Measurements from ENCODE around the gene KDM4D. TPM values are rescaled to one million over a fixed set of nuclear protein-coding genes. Genes with fewer than 3 reads are reported as not detected.

KDM4D gene
- total and polyA plus RNA-seq, 2 of the 8 experiments (the other 6 are each of a cell fraction or from before 2014, with no cell fraction given) = 1.5 to 4.5 TPM

DNA sequence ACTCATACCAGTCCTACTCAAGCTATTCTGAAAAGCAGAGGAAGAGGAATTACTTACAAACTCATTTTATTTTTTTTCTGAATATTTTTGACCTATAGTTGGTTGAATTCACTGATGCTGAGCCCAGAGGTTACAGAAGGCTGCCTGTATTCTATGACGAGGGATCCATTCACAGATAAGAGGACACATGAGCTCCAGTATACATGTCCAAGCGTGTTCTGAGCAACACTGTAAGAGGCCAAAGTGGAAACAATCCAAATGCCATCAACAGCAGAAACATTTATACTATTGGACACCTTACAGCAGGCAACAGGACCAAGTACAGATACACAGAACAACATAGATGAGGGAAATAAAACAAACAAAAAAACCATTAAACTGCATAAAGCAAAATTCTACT lies 61.8 kb downstream of the KDM4D start:
- no peak overlapping the region for H3K4me3 ChIP-seq (ENCODE audit: extremely low read depth in 1 of 4, insufficient read depth in 2 of 4, low read depth in 3 of 4, low read length in 4 of 4)
- ChIA-PET POLR2A (ENCODE audit: partially characterized antibody) (no interaction called here), CTCF (ENCODE audit: partially characterized antibody) (no interaction called here)
- no peaks in the 10 kb centered on the region for H3K27me3 ChIP-seq (replicated peaks in 1 of 4; ENCODE audit: control insufficient read depth in 3 of 4, extremely low read depth in 1 of 4, insufficient read depth in 3 of 4, low read length in 3 of 4)
- no peak for FAIRE-seq
- no peak overlapping the region for H4K91ac ChIP-seq (replicated peaks; ENCODE audit: insufficient read length, low read length)
- no peak overlapping the region for H3K27ac ChIP-seq (ENCODE audit: low read depth, low read length)
- no peak for DNase-seq (ENCODE audit: low read depth in 1 of 2, low spot score in 2 of 2)
- no peak overlapping the region for H4K5ac ChIP-seq (ENCODE audit: insufficient read length, low read depth, low read length)
- H4K8ac ChIP-seq (ENCODE audit: extremely low read depth, insufficient read depth, low read length) = no peak overlapping the region
- H4K20me1 ChIP-seq (replicated peaks in 1 of 2; ENCODE audit: control insufficient read depth in 1 of 2, insufficient read depth in 2 of 2, low read length in 2 of 2) = no peaks in the 10 kb centered on the region
- no peak overlapping the region for H2BK5ac ChIP-seq (ENCODE audit: low read depth, low read length)
- no peaks in the 10 kb centered on the region for H3K79me1 ChIP-seq (ENCODE audit: low read depth, low read length)
- no peak overlapping the region for H2BK12ac ChIP-seq (ENCODE audit: low read depth, low read length)
- no peak overlapping the region for H2BK15ac ChIP-seq (ENCODE audit: low read length)
- no peak overlapping the region for H2AK5ac ChIP-seq (ENCODE audit: low read depth, low read length)
- no peak overlapping the region for H3K18ac ChIP-seq (ENCODE audit: extremely low read depth, low read length)
- H2BK120ac ChIP-seq (replicated peaks; ENCODE audit: low read depth, low read length) = no peak overlapping the region
- H2AFZ ChIP-seq (ENCODE audit: low read length) = no peak overlapping the region
- H3K4me1 ChIP-seq (replicated peaks in 1 of 4; ENCODE audit: control insufficient read depth in 3 of 4, insufficient read depth in 4 of 4, low read length in 3 of 4) = no peaks in the 10 kb centered on the region
- H2BK20ac ChIP-seq (ENCODE audit: low read length) = no peak overlapping the region
- H3K23me2 ChIP-seq (ENCODE audit: low read depth, low read length) = no peaks in the 10 kb centered on the region
- no peak overlapping the region for H3K4me2 ChIP-seq (ENCODE audit: insufficient read depth in 1 of 2, low read depth in 2 of 2, low read length in 2 of 2)
- no peak overlapping the region for H3K14ac ChIP-seq (ENCODE audit: insufficient read length)
- H3K79me2 ChIP-seq (ENCODE audit: control insufficient read depth in 1 of 2, insufficient read depth in 2 of 2, low read length in 2 of 2) = no peaks in the 10 kb centered on the region
- no peak overlapping the region for H3K9ac ChIP-seq (replicated peaks in 1 of 4; ENCODE audit: extremely low read depth in 1 of 4, low read depth in 3 of 4, low read length in 3 of 4)
- H3K36me3 ChIP-seq (ENCODE audit: control insufficient read depth in 2 of 4, insufficient read depth in 4 of 4, low read length in 3 of 4) = no peaks in the 10 kb centered on the region
- H3K56ac ChIP-seq (replicated peaks; ENCODE audit: insufficient read length, low read depth, low read length) = no peak overlapping the region
- peaks cover 0 to 4% of the 10 kb centered on the region in 2 experiments; a peak in 2 of 4 replicates for H3K9me3 ChIP-seq (ENCODE audit: insufficient read depth in 2 of 2, low read depth in 1 of 2, low read length in 1 of 2)
- no peak overlapping the region for H3K23ac ChIP-seq (ENCODE audit: insufficient read length)
- 98% methylated on average over 2 of the region's 2 CpGs; no CpG with 5 or more reads in 1 of the 2 experiments for WGBS, 2 experiments (ENCODE audit: extremely low coverage in 1 of 2, insufficient coverage in 1 of 2, insufficient read length in 1 of 2, insufficient replicate concordance in 2 of 2, low coverage in 1 of 2, low lambda C conversion rate in 2 of 2, missing lambda C conversion rate in 1 of 2)
- no peak overlapping the region for H3K4ac ChIP-seq (replicated peaks; ENCODE audit: insufficient read length, low read depth, low read length)
- TF ChIP-seq SUZ12 (IDR thresholded peaks at IDR 0.05; ENCODE audit: low read length) (no peak), EP300 (IDR thresholded peaks at IDR 0.05; ENCODE audit: borderline replicate concordance in 1 of 2, low read depth in 2 of 2, low read length in 2 of 2) (no peak), SP2 (IDR thresholded peaks at IDR 0.05; ENCODE audit: low read length) (no peak), POLR2A (IDR thresholded peaks at IDR 0.05; ENCODE audit: control extremely low read depth in 1 of 2, low read depth in 2 of 2, low read length in 2 of 2) (no peak), EGR1 (IDR thresholded peaks at IDR 0.05; ENCODE audit: borderline replicate concordance, low read depth, low read length) (no peak), CBX8 (IDR thresholded peaks at IDR 0.05; ENCODE audit: borderline replicate concordance, low read depth, low read length) (no peak), ZNF274 (IDR thresholded peaks at IDR 0.05; ENCODE audit: borderline replicate concordance, extremely low read depth, low read length) (no peak), SIN3A (conservative IDR thresholded peaks at IDR 0.05 in 1 of 2, IDR thresholded peaks at IDR 0.05 in 1 of 2; ENCODE audit: low read depth in 1 of 2, low read length in 2 of 2) (no peak), EZH2 (IDR thresholded peaks at IDR 0.05; ENCODE audit: low read depth, low read length, severe bottlenecking) (no peak), YY1 (IDR thresholded peaks at IDR 0.05; ENCODE audit: low read depth, low read length) (no peak), CTBP2 (IDR thresholded peaks at IDR 0.05; ENCODE audit: borderline replicate concordance, insufficient read depth, insufficient read length, low read length) (no peak), FOSL1 (IDR thresholded peaks at IDR 0.05; ENCODE audit: insufficient read depth, low read depth, low read length) (no peak), POU5F1 (IDR thresholded peaks at IDR 0.05; ENCODE audit: low read depth, low read length) (no peak)
- TF ChIP-seq, protein P1, sequence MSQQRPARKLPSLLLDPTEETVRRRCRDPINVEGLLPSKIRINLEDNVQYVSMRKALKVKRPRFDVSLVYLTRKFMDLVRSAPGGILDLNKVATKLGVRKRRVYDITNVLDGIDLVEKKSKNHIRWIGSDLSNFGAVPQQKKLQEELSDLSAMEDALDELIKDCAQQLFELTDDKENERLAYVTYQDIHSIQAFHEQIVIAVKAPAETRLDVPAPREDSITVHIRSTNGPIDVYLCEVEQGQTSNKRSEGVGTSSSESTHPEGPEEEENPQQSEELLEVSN (IDR thresholded peaks at IDR 0.05) = no peak

Data from H1 (cell line).